Measurements from ENCODE around the gene PPP1R37. TPM values are rescaled to one million over a fixed set of nuclear protein-coding genes. Genes with fewer than 3 reads are reported as not detected.

The PPP1R37 gene, protein sequence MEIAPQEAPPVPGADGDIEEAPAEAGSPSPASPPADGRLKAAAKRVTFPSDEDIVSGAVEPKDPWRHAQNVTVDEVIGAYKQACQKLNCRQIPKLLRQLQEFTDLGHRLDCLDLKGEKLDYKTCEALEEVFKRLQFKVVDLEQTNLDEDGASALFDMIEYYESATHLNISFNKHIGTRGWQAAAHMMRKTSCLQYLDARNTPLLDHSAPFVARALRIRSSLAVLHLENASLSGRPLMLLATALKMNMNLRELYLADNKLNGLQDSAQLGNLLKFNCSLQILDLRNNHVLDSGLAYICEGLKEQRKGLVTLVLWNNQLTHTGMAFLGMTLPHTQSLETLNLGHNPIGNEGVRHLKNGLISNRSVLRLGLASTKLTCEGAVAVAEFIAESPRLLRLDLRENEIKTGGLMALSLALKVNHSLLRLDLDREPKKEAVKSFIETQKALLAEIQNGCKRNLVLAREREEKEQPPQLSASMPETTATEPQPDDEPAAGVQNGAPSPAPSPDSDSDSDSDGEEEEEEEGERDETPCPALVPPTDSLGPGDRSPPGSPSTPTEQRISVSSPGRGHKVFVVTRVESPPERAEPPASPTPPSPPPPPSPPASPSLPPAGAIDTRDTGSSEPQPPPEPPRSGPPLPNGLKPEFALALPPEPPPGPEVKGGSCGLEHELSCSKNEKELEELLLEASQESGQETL
- polyA plus RNA-seq (ENCODE audit: insufficient read length in 3 of 3): 10 to 100 TPM; 19.9 to 25.0 (median 23.7) TPM

DNA sequence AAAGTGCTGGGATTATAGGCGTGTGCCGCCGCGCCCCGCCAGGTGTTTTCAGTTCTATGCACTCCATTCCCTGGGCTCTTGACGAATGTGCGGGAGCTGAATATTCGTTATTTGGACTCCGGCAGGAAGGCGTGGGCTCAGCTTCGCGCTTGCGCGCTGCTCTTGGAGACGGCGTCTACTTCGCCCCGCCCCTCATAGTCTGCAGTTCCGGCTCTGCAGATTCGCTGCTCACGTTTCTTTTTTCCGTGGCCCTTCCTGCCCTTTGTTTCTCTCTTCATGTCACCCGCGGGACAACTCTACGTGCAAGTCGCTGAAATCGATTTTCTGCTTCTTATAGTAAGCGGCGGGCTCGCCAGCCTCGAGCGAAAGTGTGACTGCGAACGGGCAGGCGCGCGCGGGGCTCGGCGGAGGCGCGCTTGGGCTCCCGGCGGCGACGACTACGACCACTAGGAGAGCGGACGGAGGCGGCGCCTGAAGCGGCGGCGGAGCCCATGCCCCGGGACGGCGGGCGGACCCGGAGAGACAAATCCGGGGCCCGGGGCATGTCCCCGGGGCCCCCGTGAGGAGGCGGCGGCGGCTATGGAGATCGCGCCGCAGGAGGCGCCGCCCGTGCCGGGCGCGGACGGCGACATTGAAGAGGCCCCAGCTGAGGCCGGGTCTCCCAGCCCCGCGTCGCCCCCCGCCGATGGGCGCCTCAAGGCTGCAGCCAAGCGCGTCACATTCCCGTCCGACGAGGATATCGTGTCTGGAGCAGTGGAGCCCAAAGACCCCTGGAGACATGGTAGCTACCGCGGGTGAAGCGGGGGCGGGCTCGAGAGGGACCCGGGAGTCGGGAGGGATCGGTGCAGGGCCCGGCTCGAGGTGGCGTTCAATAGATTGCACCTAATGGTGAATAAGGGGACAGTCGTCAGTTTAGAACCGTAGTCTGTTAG, at the start of gene PPP1R37:
PPP1R37 (plus strand) TSS at position 433 of the 932 bp plus-strand sequence; CDS start at position 580, 147 bp downstream.
- DNase-seq (ENCODE audit: low read depth in 3 of 3, low spot score in 2 of 3): peak; percentile 93 to 96 (median 94)

DNA sequence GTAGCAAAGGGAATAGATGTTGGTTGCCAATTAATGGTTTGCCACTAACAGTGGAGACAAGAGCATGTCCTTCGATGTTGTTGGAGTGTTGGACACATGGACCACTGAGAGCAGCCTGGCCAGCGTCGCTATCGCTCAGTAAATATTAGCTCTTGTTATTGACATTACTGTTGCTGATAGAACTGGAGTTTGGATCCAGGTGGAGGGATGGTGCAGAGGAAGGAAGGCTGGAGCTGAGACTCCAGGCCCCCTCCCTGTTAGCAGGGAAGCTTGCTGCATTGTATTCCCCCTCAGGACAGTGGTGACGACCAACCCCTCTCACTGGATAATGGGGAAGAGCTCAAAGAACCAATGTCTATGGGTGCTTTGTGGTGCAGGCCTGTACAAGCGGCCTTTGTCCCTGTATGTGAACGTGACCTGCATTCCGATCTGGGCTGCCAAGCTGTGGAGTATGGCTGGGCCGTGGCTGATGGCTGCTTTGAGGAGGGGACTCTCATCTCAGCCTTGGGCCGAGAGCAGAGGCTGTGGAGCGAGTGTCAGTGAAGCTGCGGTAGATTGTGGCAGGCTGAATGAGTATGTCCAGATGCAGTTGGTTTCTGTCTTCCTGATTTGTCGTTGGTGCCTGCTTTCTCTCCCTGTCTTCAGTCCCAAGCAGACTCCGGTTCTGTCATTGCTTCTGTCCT, 47.2 kb upstream of the PPP1R37 start:
- no peak for DNase-seq (ENCODE audit: low read depth in 3 of 3, low spot score in 2 of 3)

DNA sequence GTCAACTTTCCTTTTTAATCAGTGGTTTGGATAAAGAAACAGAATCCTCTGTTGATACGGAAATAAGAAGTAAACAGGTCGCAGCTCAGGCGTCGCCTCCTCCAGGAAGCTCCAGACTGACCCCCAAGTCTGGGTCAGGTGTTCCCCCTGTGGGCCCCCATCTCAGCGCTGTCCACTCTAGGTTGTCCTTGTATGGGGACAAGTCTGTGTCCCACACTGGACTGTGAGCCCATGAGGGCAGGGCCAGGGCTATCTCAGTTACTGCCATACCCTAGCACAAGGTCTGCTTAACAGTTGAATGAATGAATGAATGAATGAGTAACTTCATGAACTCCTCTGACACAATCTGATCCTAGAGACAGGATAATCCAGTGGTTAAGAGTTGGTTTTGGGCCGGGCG, 46.6 kb upstream of the PPP1R37 start:
- no peak for DNase-seq (ENCODE audit: low read depth in 3 of 3, low spot score in 2 of 3)

DNA sequence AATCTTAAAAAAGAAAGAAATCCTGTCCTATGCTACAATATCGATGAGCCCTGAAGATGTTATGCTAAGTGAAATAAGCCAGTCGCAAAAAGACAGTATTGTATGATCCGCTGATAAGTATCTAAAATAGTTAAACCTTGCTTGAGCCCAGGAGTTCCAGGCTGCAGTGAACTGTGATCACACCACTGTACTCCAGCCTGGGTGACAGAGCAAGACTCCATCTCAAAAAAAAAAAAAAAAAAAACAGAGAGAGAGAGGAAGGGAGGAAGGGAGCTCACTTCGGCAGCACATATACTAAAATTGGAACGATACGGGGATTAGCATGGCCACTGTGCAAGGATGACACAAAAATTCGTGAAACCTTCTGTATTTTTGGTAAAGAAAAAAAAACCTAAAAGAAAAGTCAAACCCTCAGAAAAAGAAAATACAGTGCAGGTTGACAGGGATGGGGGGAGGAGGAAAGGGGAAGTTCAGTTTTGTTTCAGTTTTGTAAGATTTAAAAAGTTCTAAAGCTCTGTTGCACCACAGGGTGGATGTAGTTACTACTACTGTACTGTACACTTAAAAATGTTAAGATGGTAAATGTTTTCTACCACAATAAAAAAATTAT, 45.7 kb upstream of the PPP1R37 start:
- no peak for DNase-seq (ENCODE audit: low read depth in 3 of 3, low spot score in 2 of 3)

DNA sequence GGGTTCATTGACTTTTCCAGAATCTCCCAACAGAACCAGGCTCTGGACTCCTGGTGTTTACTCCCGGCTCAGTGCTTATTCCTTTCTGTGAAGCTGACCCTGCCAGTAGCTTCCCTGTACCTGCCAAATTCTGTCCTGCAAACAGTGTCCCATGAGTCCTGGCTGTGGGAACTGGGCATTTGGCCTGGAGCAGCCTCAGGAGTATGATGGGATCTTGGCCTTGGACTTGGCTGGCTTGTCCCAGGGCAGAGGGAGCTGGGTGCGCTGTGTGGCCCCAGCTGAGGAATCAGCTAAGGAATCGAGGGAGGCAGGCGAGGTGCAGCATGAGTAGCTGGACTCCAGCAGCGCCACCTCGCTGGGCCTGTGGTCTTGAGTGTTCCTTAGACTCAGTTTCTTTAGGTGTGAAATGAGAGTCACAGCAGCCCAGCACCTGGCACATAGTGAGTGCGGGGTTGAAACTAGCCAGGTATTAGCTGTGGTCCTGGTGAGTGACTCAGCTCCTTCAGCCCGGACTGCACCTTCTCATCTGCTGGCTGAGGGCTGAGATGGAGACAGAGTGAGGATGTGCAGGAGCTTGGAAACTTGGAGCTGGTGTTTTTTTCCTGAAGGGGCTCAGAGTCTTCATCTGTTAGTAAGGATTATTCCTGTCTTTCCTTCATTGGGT, 43.8 kb upstream of the PPP1R37 start:
- no peak for DNase-seq (ENCODE audit: low read depth in 3 of 3, low spot score in 2 of 3)

DNA sequence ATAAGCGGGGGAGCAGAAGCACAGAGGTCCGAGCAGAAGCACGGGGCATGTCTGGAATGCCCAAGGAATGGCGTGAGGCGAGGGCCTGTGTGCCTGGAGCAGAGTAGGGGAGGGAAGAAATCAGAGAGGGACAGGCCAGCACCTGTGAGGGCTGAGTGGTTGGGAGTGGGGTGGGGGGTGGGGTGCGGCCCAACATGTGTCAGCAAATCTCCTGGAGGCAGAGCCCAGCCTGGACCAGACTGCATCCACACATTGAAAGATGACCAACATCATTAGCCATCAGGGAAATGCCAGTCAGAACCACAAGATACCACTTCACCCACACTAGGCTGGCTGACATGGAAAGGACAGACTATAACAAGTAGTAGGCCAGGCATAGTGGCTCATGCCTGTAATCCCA, 42.9 kb upstream of the PPP1R37 start:
- DNase-seq (ENCODE audit: low read depth in 3 of 3, low spot score in 2 of 3): no peak

DNA sequence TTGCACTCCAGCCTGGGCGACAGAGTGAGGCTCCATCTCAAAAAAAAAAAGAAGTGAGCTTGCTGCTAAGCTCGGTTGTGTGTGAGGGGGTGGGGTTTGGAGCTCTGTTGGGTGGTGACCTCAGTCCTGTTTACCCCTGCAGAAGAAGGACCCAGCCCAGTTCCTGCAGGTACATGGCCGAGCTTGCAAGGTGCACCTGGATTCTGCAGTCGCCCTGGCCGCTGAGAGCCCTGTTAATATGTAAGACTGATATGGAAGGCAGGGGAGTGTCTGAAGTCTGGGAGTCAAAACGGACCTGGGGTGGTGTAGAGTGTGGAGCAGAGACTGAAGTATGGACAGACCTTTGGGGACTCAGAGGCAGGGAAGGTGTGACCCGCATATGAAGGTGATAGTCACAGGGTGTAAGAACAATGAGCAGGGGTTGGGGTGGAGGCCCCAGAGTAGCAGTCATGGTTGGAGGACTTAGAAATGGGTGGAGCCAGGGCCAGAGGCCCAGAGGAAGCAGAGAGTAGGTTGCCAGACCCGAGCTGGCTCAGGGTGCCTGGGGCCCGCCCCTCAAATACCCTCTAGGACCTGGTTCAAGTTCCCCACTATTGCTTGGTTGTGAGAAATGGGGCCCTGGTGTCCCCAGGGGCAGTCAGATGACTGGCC, 40.9 kb upstream of the PPP1R37 start:
- DNase-seq (ENCODE audit: low read depth in 3 of 3, low spot score in 2 of 3): no peak

DNA sequence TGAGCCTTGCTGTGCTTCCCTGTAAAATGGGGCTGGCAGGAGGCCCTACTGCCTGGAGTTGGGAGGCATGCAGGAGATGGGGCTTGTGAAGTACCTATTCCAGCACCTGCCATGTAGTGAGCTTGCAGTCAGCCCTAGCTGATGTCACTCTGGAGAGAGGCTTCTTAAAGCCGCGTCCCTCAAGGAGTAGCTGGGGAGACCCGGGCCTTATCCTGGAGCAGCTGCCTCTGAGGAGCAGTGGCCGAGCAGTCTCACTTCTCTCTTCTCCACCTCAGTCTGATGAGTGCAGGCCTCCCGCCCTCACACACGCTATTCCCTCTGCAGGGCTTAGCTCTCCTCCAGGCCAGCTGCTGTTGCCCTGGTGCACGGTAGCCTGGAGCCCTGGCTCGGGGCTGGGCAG, 36.1 kb upstream of the PPP1R37 start:
- DNase-seq (ENCODE audit: low read depth in 3 of 3, low spot score in 2 of 3): no peak

DNA sequence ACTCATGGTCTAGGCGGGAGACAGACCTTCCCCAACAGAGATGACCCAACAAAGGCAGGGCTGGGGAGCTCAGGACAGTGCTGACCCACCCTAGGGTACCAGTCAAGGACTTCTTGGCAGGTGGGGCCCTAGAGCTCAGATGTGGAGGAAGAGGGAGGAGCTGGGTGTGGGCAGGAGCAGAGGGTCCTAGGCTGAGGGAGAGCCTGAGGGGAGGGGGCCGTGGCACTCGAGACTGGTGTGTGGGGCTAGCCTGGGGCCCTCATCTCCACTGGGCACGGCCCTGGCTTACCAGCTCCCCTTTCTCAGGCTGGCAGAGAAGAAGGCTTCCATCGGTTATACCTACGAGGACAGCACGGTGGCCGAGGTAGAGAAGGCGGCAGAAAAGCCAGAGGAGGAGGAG, 35.5 kb upstream of the PPP1R37 start:
- DNase-seq (ENCODE audit: low read depth in 3 of 3, low spot score in 2 of 3): no peak

DNA sequence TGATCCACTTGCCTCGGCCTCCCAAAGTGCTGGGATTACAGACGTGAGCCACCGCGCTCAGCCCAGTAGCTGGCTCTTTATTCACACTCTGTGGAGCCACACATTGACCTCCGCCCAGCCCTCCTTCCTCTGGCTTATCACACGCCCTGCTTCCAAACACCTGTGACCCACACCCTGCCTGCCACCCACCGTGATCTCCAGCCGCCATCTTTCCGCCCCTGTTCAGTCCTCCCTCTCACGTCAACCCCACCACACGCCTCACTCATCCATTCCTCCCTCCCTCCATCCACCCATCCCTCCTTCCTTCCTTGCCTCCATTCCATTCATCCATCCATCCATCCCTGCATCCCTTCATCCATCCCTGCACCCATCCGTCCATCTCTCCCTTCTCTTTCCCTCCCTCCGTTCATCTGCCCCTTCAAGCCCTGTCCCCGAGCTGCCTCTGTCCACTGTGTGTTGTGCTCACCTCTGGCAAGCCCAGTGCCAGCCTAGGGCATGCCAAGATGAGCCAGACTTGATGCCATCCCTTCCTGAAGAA, 34.3 kb upstream of the PPP1R37 start:
- no peak for DNase-seq (ENCODE audit: low read depth in 3 of 3, low spot score in 2 of 3)

DNA sequence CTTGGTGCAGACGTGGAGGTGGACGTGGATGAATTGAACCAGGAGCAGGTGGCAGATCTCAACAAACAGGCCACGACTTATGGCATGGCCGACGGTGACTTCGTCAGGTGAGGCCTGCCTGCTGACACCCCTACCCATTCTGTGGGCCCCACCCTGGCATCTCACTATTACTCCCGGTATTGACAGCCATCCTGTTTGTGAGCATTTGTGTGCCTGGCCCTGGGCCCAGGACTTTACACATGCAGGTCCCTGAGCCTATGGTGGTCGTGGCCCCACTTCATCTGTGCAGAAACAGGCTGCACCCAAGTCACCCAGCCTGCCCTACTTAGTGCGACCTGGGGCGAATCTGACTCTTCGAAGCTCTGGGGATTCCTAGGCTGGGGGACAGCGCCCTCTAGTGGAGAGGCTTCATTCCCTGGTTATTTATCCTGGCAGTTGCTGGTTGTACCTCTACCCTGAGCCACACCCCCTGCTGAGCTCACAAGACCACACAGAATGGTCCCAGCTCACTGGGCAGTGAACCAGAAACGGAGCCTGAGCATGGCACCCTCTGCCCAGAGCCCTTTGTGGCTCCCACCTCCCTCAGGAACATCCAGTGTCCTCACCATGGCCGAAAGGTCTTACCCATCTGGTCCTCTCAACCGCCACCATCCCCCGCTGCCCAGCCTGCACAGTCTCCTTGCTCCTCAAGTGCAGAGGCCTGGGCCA, 33.6 kb upstream of the PPP1R37 start:
- DNase-seq (ENCODE audit: low read depth in 3 of 3, low spot score in 2 of 3): peak in 1 of 3 donors; percentile 38

DNA sequence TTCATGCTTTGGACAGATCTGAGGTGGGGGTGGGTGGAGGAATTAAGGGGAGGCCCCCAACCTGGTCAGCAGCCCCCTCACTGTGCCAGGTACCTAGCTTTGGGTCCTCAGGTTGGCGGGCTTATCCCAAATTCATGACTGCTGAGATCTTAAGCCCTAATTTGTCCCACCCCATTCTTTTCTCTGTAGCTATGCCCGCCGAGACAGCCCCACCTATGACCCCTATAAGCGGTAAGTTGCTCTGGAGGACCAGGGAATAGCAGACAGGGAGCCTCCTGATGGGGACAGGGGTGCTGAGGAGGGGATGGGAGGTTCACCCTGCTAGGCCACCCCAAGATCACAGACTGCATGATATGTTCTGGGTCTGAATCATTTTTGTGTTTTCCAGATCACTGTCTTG, 31.0 kb upstream of the PPP1R37 start:
- no peak for DNase-seq (ENCODE audit: low read depth in 3 of 3, low spot score in 2 of 3)

DNA sequence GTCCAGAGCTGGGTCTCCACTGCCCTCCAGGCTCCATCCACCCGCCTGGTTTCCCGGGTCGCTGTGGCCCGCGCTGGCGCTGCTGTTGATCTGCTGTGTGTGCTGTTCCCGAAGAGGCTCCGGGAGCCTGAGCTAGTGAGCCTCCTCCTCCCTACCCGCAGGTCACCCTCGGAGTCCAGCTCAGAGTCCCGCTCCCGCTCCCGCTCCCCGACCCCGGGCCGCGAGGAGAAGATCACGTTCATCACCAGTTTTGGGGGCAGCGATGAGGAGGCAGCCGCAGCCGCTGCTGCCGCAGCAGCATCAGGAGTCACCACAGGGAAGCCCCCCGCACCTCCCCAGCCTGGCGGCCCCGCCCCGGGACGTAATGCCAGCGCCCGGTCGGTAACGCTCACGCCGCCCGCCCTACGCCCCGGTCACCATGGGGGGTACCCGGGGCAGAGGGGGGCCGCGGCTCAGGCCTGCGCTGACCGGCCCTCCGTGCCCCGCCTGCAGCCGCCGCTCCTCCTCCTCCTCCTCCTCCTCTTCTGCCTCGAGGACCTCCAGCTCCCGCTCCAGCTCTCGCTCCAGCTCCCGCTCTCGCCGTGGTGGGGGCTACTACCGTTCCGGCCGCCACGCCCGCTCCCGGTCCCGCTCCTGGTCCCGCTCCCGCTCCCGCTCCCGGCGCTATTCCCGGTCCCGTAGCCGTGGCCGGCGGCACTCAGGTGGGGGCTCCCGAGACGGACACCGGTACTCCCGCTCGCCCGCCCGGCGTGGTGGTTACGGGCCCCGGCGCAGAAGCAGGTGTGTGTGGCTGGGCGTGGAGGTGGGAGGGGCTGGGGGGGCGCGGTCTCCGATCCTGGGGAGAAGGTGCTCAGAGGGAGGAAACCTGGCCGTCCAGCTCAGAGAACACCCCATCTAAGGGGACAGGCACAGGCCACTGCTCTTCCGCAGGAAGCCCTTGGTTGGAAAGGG, 28.9 kb upstream of the PPP1R37 start:
- no peak for DNase-seq (ENCODE audit: low read depth in 3 of 3, low spot score in 2 of 3)

DNA sequence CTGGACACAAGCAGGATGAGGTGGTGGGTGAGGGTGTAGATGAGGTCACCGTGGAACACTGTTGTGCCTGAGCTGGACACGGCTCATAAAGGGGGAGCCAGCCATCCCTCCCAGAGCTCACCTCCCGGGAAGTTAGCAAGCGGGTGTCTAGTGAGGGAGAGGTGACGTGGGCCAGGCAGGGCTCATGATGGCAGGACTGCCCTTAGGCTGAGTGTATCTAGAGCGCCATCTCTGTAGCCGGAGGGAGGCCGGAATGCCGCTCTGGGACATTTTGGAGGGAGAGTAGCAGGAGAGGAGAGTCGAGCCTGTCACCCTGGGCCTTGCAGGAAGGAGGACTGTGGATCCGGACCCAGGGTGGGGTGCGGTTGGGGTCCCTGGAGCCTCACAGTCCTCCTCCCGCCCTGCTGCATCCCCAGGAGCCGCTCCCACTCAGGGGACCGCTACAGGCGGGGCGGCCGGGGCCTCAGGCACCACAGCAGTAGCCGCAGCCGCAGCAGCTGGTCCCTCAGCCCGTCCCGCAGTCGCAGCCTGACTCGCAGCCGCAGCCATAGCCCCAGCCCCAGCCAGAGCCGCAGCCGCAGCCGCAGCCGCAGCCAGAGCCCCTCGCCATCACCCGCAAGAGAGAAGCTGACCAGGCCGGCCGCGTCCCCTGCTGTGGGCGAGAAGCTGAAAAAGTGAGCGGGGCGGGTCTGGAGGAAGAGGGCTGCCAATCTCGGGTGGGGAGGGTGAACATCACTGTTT, 25.9 kb upstream of the PPP1R37 start:
- no peak for DNase-seq (ENCODE audit: low read depth in 3 of 3, low spot score in 2 of 3)

DNA sequence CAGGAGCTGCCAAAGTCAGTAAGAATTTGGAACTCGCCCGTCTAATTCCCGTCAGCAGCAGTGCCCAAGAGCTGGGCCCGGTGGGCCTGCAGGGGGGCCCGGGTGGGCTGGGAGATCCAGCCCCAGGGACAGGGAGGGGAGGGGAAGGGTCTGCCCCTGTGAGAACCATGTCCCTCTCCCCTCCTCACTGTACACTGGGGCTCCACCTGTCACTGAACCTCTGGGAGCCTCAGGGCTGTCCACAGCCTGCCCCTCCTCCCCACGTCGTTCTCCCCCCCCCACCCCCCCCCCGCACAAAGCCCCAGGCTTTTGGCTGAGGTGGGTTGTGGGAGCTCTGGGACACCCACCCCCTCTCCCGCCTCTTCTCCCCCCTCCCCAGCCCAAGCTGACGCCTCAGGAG, 24.9 kb upstream of the PPP1R37 start:
- no peak for DNase-seq (ENCODE audit: low read depth in 3 of 3, low spot score in 2 of 3)

DNA sequence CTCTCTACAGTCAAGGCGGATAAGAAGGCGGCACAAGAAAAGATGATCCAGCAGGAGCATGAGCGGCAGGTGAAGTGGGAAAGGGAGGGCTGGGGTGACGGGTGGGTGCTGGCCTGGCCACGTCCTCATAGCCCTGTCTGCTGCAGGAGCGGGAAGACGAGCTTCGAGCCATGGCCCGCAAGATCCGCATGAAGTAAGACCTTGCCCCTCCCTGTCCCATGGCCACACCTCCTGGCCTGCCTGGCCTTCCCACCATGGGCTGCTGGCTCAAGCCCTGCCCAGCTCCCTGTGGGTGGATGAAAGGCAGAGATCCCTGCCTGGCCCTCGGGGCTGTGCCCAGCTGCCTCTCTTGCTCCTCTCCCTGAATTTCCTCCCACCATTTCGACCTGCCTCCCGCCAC, 23.9 kb upstream of the PPP1R37 start:
- no peak for DNase-seq (ENCODE audit: low read depth in 3 of 3, low spot score in 2 of 3)

Measured in right renal cortex interstitium (tissue), 3 donors.